Caco-2 (cell line): Measurements from ENCODE around the gene TREH. TPM values are rescaled to one million over a fixed set of nuclear protein-coding genes. Genes with fewer than 3 reads are reported as not detected.

Source experiments
- BruUV-seq: library from RNA; stranded (reverse); fragments of 400-500 nt; replicated peaks from 2 replicates; lab custom pipeline; 2021; lab: Mats Ljungman, UMichigan
- CTCF ChIA-PET: fragments of 300-600 bp; sonication (Branson Sonifier 250); formaldehyde crosslinking; loops from one replicate; lab custom pipeline; 2022; ENCODE audit warnings: antibody characterized with exemption; lab: Charles Lee
- POLR2A ChIA-PET: fragments of 300-600 bp; sonication (Branson Sonifier 250); formaldehyde crosslinking; loops from one replicate; lab custom pipeline; 2022; ENCODE audit warnings: antibody characterized with exemption; lab: Charles Lee
- DNase-seq, 2 experiments: peaks; one replicate each; pipeline versions ENCODE4 v3.0.0 to v3.0.0-alpha.2; 2020 to 2022
- H3K27me3 ChIP-seq: replicated peaks from 2 replicates; pipeline ENCODE4 v1.6.0; 2011; ENCODE audit warnings: low read length; ENCODE audit not compliant: control insufficient read depth, insufficient read depth
- H3K36me3 ChIP-seq: 2 replicates; pipeline ENCODE4 v1.5.1; 2011; ENCODE audit warnings: low read length; ENCODE audit not compliant: control insufficient read depth, insufficient read depth
- H3K4me1 ChIP-seq: fragments of 250-450 bp; sonication (Bioruptor Pico); 2 replicates; pipeline ENCODE4 v1.5.1; 2020; ENCODE audit warnings: mild to moderate bottlenecking
- H3K4me3 ChIP-seq: 2 replicates; pipeline ENCODE4 v1.5.1; 2011; ENCODE audit warnings: low read depth, mild to moderate bottlenecking, control low read depth, low read length
- H3K9me3 ChIP-seq: fragments of 250-450 bp; sonication (Bioruptor Pico); 2 replicates; pipeline ENCODE4 v1.5.1; 2020; ENCODE audit warnings: mild to moderate bottlenecking, moderate library complexity
- H3K27ac Mint-ChIP-seq: one replicate; pipeline ENCODE4 v1.8.0; 2022; ENCODE audit warnings: mixed read lengths; ENCODE audit not compliant: unreplicated experiment
- H3K27me3 Mint-ChIP-seq: one replicate; pipeline ENCODE4 v1.8.0; 2022; ENCODE audit warnings: mixed read lengths; ENCODE audit not compliant: insufficient read depth, unreplicated experiment
- H3K36me3 Mint-ChIP-seq: one replicate; pipeline ENCODE4 v1.8.0; 2022; ENCODE audit warnings: mild to moderate bottlenecking, mixed read lengths; ENCODE audit not compliant: insufficient read depth, unreplicated experiment
- H3K4me1 Mint-ChIP-seq: one replicate; pipeline ENCODE4 v1.8.0; 2022; ENCODE audit warnings: low read depth, mixed read lengths; ENCODE audit not compliant: unreplicated experiment
- H3K4me3 Mint-ChIP-seq: one replicate; pipeline ENCODE4 v1.8.0; 2022; ENCODE audit warnings: mild to moderate bottlenecking, moderate library complexity, mixed read lengths; ENCODE audit not compliant: unreplicated experiment
- H3K9me3 Mint-ChIP-seq: one replicate; pipeline ENCODE4 v1.8.0; 2022; ENCODE audit warnings: mixed read lengths; ENCODE audit not compliant: unreplicated experiment
- CTCF ChIP-seq, 2 experiments: fragments of 200-600 bp in 1 of 2; IDR thresholded peaks; 1 replicate in 1 of 2; 2 replicates in 1 of 2; pipeline versions ENCODE4 v1.5.1 to v1.8.0; 2011 to 2022; ENCODE audit warnings: antibody characterized with exemption in 1 of 2, control low read depth in 1 of 2, inconsistent platforms in 1 of 2, low read depth in 1 of 2, low read length in 1 of 2, mild to moderate bottlenecking in 1 of 2, moderate library complexity in 1 of 2; ENCODE audit not compliant: insufficient read depth in 1 of 2, severe bottlenecking in 1 of 2, unreplicated experiment in 1 of 2
- intact Hi-C: fragments of 100-400 bp; cut with micrococcal nuclease; formaldehyde crosslinking; loops from one replicate; pipeline ENCODE4 v1.10.0; 2022; ENCODE audit not compliant: unreplicated experiment
- total RNA-seq: library from RNA; stranded (reverse); gene quantifications from 2 replicates; pipeline ENCODE4 v1.2.3, GENCODE V29; 2022

The TREH gene
- total RNA-seq, 1 experiment from 2014 or later, result not detected

GRCh38 chr11:118610773-118611432 is 68.5 kb downstream of the TREH start:
- CTCF ChIA-PET, result interaction anchor here (1.2 to 3.0 kb wide), 2 partner anchors 11 to 16 kb away, joined by 3 to 29 read pairs; no protein-coding TSS in a partner anchor
- Mint-ChIP-seq H3K27ac (no peak overlapping the region), H3K27me3 (no peaks in the 10 kb centered on the region)

GRCh38 chr11:118610225-118610772 is 69.2 kb downstream of the TREH start:
- BruUV-seq, result no TSS peak
- Histone ChIP-seq H3K4me1 (peaks cover 34% of the 10 kb centered on the region), H3K4me3 (no peak overlapping the region), H3K27me3 (no peaks in the 10 kb centered on the region), H3K9me3 (no peaks in the 10 kb centered on the region), H3K36me3 (no peaks in the 10 kb centered on the region)
- Mint-ChIP-seq H3K36me3 (peaks cover 11% of the 10 kb centered on the region), H3K4me1 (peaks cover 30% of the 10 kb centered on the region), H3K27ac (no peak overlapping the region), H3K4me3 (no peak overlapping the region), H3K9me3 (no peaks in the 10 kb centered on the region), H3K27me3 (no peaks in the 10 kb centered on the region)
- CTCF ChIA-PET, result interaction anchor here (0.6 to 3.0 kb wide), 3 partner anchors 11 to 409 kb away, joined by 3 to 29 read pairs (median 5); no protein-coding TSS in a partner anchor
- TF ChIP-seq CTCF (IDR thresholded peaks at IDR 0.05; ENCODE audit: insufficient read depth in 1 of 2, low read depth in 1 of 2, low read length in 1 of 2, severe bottlenecking in 1 of 2, unreplicated experiment in 1 of 2), result no peak
- POLR2A ChIA-PET, result no interaction called here
- DNase-seq, result no peak
- intact Hi-C loops, result no loop called here

More at GRCh38 chr11:118610773-118611432, 68.5 kb downstream of the TREH start:
- peak; percentile 36 to 65 for TF ChIP-seq CTCF (IDR thresholded peaks at IDR 0.05; ENCODE audit: insufficient read depth in 1 of 2, low read depth in 1 of 2, low read length in 1 of 2, severe bottlenecking in 1 of 2, unreplicated experiment in 1 of 2)
- BruUV-seq, result no TSS peak
- no peak overlapping the region for H3K4me3 ChIP-seq
- peaks cover 11% of the 10 kb centered on the region for H3K36me3 Mint-ChIP-seq
- H3K9me3 ChIP-seq, result no peaks in the 10 kb centered on the region
- intact Hi-C loops, result no loop called here
- H3K4me1 ChIP-seq, result peaks cover 39% of the 10 kb centered on the region
- peak in 1 of 2 experiments; percentile 53 for DNase-seq
- no peaks in the 10 kb centered on the region for H3K36me3 ChIP-seq
- no peaks in the 10 kb centered on the region for H3K9me3 Mint-ChIP-seq
- POLR2A ChIA-PET, result no interaction called here
- peaks cover 30% of the 10 kb centered on the region for H3K4me1 Mint-ChIP-seq
- no peaks in the 10 kb centered on the region for H3K27me3 ChIP-seq
- H3K4me3 Mint-ChIP-seq, result no peak overlapping the region

GRCh38 chr11:118609380-118610224 is 69.8 kb downstream of the TREH start:
- Mint-ChIP-seq H3K27me3 (no peaks in the 10 kb centered on the region), H3K36me3 (peaks cover 11% of the 10 kb centered on the region), H3K9me3 (no peaks in the 10 kb centered on the region), H3K27ac (no peak overlapping the region), H3K4me1 (peaks cover 30% of the 10 kb centered on the region), H3K4me3 (peak overlapping the region; percentile 79)
- H3K9me3 ChIP-seq, result no peaks in the 10 kb centered on the region
- DNase-seq, result no peak
- H3K27me3 ChIP-seq, result no peaks in the 10 kb centered on the region
- intact Hi-C loops, result no loop called here
- peaks cover 30% of the 10 kb centered on the region for H3K4me1 ChIP-seq
- no peak for TF ChIP-seq CTCF (IDR thresholded peaks at IDR 0.05; ENCODE audit: insufficient read depth in 1 of 2, low read depth in 1 of 2, low read length in 1 of 2, severe bottlenecking in 1 of 2, unreplicated experiment in 1 of 2)
- ChIA-PET POLR2A (interaction anchor here (0.6 kb wide), 1 partner anchor 575 kb away, joined by 3 read pairs; no protein-coding TSS in a partner anchor), CTCF (interaction anchor here (0.6 to 6.7 kb wide), 9 partner anchors 9 to 410 kb away, joined by 4 to 38 read pairs (median 9); no protein-coding TSS in a partner anchor)
- H3K4me3 ChIP-seq, result no peak overlapping the region
- no peaks in the 10 kb centered on the region for H3K36me3 ChIP-seq
- no TSS peak for BruUV-seq
